ENCODE data around the gene OSBPL2. TPM values are rescaled to one million over a fixed set of nuclear protein-coding genes. Genes with fewer than 3 reads are reported as not detected.

The OSBPL2 gene
- total and polyA plus RNA-seq, 2 donors (not counting 3 experiments of a cell fraction or from before 2014, with no cell fraction given): 13.1 to 33.0 TPM

DNA sequence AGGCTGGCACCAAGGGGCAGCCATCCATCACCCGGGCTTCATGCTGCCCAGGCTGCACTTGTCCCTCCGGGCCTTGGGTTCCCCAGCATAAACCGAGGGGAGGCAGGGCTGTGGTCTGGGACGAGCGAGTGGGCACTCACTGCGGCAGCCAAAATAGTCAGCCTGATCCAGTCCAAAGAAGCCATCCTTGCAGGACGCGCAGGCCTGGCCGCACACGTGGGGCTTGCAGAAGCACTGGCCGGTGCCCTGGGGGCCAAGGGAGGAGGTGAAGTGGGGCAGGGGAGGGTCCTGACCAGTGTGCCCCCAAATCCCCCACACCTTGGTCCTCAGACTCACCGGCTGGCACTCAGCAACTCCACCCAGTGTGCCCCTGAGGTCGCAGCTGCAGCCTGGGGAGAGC is 96.6 kb downstream of the OSBPL2 start:
- no peak overlapping the region for H3K4me2 ChIP-seq (ENCODE audit: insufficient read depth, low read length)
- no peaks in the 10 kb centered on the region for H3K79me2 ChIP-seq (ENCODE audit: control insufficient read depth, insufficient read depth, low read length)
- POLR2A ChIA-PET: no interaction called here
- TF ChIP-seq, protein P1, sequence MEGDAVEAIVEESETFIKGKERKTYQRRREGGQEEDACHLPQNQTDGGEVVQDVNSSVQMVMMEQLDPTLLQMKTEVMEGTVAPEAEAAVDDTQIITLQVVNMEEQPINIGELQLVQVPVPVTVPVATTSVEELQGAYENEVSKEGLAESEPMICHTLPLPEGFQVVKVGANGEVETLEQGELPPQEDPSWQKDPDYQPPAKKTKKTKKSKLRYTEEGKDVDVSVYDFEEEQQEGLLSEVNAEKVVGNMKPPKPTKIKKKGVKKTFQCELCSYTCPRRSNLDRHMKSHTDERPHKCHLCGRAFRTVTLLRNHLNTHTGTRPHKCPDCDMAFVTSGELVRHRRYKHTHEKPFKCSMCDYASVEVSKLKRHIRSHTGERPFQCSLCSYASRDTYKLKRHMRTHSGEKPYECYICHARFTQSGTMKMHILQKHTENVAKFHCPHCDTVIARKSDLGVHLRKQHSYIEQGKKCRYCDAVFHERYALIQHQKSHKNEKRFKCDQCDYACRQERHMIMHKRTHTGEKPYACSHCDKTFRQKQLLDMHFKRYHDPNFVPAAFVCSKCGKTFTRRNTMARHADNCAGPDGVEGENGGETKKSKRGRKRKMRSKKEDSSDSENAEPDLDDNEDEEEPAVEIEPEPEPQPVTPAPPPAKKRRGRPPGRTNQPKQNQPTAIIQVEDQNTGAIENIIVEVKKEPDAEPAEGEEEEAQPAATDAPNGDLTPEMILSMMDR (IDR thresholded peaks at IDR 0.05; ENCODE audit: extremely low read depth in 1 of 2, insufficient read depth in 1 of 2, low read depth in 1 of 2, low read length in 2 of 2): no peak
- no peak for TF ChIP-seq JUN (IDR thresholded peaks at IDR 0.05; ENCODE audit: borderline replicate concordance, insufficient read depth, insufficient read length, low read depth)
- no peak for TF ChIP-seq GATA2 (IDR thresholded peaks at IDR 0.05; ENCODE audit: insufficient read depth, insufficient read length, low read depth, low read length)
- no peak for TF ChIP-seq MYC (IDR thresholded peaks at IDR 0.05; ENCODE audit: low read depth, low read length)
- TF ChIP-seq EZH2 (IDR thresholded peaks at IDR 0.05; ENCODE audit: borderline replicate concordance, low read depth, low read length, severe bottlenecking): no peak
- TF ChIP-seq FOS (IDR thresholded peaks at IDR 0.05; ENCODE audit: borderline replicate concordance, insufficient read depth, low read length): no peak
- TF ChIP-seq, protein P2, sequence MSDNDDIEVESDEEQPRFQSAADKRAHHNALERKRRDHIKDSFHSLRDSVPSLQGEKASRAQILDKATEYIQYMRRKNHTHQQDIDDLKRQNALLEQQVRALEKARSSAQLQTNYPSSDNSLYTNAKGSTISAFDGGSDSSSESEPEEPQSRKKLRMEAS (IDR thresholded peaks at IDR 0.05; ENCODE audit: insufficient read depth, insufficient read length): no peak
- H2AFZ ChIP-seq (ENCODE audit: low read depth, low read length): no peak overlapping the region
- intact Hi-C loops (cut with micrococcal nuclease) (no loop called here), dilution Hi-C loops (cut with MboI; ENCODE audit: extremely low pct_ligation_motif_present, low sequenced_read_pairs) (no loop called here)
- FAIRE-seq: no peak
- no peak overlapping the region for H3K4me3 ChIP-seq (replicated peaks in 1 of 3; ENCODE audit: insufficient read depth in 1 of 3, low read depth in 1 of 3, low read length in 3 of 3)
- no peaks in the 10 kb centered on the region for H3K4me1 ChIP-seq (ENCODE audit: control insufficient read depth, extremely low read depth, insufficient read depth, low read length)
- peaks cover 5 to 55% of the 10 kb centered on the region in 2 experiments for H3K36me3 ChIP-seq (ENCODE audit: control insufficient read depth in 2 of 2, extremely low read depth in 1 of 2, insufficient read depth in 2 of 2, low read length in 2 of 2)
- no peak overlapping the region for H3K27ac ChIP-seq (ENCODE audit: insufficient read depth, low read depth, low read length)
- H4K20me1 ChIP-seq (replicated peaks; ENCODE audit: control insufficient read depth, extremely low read depth, insufficient read depth, low read length): no peaks in the 10 kb centered on the region
- no TSS peak for BruUV-seq (replicated peaks)
- DNase-seq (ENCODE audit: low read depth, low spot score): no peak
- H3K9me1 ChIP-seq (replicated peaks; ENCODE audit: control insufficient read depth, extremely low read depth, insufficient read depth, low read length): no peaks in the 10 kb centered on the region
- H3K27me3 ChIP-seq (ENCODE audit: control insufficient read depth in 2 of 2, insufficient read depth in 2 of 2, low read length in 2 of 2): no peaks in the 10 kb centered on the region
- no peak overlapping the region for H3K9ac ChIP-seq (replicated peaks; ENCODE audit: extremely low read depth, insufficient read depth, low read length)
- CTCF ChIA-PET: no interaction called here
- H3K9me3 ChIP-seq (replicated peaks; ENCODE audit: control insufficient read depth, insufficient read depth, low read length): no peaks in the 10 kb centered on the region

Data from endothelial cell of umbilical vein (primary cell).